HG02642 (cell line): Measurements from ENCODE around the gene ADGRD1.

Source experiments
- ATAC-seq: cut with Tn5 transposase; IDR thresholded peaks from one replicate; pipeline ENCODE4 v1.9.1; 2021; ENCODE audit warnings: mild to moderate bottlenecking; ENCODE audit not compliant: unreplicated experiment, poor library complexity

ADGRD1 gene

GRCh38 chr12:131050463-131051154 lies 96.9 kb downstream of the ADGRD1 start:
- ATAC-seq: no peak

DNA sequence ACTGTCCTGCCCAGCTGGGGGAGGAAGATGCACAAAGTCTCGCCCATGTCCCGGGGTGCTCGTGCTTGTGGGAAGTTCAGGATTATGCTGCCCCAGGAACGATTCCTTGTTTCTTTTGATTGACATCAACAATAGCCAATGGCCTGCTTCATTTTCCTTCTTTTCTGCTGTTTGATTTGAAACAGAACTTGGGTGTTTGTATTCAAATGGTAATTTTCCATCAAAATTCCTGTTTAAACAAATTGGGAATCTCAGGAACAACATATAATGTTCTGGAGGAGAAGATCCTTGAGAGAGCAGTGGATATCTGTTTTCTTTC lies 97.4 kb downstream of the ADGRD1 start:
- no peak for ATAC-seq

GRCh38 chr12:131052063-131052781 lies 98.5 kb downstream of the ADGRD1 start:
- no peak for ATAC-seq

GRCh38 chr12:131052929-131053328 lies 99.2 kb downstream of the ADGRD1 start:
- ATAC-seq: no peak

DNA sequence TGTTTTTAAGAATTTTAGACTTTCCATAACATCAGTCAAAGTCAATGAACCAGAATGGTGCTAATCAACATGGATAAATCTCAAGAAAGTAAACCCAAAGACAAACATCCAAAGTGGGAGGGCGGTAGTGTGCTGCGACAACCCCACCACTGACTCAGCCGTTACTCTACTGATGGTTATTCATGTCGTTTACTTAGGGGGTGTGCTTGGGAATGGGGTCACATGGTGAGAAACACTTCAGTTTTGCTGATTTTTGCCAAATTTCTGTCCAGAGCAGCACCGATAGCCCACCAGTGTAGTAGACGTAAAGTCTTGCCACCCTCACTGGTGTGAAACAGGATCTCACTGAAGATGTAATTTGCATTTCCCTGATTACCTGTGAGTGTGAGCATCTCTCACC lies 99.9 kb downstream of the ADGRD1 start:
- ATAC-seq: no peak

DNA sequence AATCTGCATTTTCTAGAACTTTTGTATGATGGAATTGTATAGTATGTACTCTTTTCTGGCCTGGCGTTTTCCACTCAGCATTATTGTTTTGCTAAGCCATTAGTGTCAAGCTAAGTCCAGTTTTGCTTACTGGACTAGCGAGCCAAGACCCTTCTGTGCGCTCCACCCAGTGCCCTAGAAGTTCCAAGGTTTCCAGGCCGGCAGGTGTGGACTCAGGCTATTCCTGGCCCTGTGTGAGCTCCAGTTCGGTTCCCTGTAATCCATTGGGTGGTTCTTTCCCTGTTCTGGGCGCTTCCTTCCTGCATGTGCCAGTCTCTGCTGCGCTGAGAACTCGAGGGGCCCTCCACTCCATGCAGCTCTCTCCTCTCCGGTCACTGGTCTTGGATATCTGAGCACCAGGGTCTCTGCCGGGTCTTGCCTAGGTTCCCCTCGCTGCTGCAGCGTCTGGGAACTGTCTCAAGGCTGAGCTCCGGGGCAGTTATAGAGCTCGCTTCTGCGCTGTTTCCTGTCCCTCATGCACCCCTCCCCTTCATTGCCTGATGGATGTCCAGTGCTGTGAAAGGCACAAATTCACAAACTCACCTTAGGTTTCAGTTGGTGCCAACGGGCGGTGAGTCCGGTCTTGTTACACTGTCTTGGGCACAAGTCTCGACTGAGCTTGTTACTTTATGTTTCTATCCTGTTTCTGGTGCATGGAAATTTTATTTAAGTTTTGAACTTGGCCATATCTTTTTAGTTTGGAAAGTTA lies 100.8 kb downstream of the ADGRD1 start:
- ATAC-seq: no peak

DNA sequence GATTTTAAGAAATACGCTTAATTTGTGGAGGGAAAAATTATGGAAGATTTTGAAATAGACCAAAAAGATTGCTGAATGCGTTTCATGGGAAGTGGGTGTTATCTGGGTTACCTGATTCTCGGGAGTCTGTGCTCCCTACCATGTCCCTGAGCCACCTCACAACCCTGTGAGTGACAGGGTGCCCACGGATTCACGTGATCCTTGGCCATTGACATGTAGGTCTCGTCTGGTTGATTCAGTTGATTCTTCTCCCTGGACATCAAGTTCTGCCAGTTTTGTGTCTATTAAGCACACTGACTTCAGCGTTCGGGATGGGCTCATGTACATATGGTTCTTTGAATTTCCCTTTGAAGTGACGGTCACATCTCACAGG lies 101.4 kb downstream of the ADGRD1 start:
- no peak for ATAC-seq

DNA sequence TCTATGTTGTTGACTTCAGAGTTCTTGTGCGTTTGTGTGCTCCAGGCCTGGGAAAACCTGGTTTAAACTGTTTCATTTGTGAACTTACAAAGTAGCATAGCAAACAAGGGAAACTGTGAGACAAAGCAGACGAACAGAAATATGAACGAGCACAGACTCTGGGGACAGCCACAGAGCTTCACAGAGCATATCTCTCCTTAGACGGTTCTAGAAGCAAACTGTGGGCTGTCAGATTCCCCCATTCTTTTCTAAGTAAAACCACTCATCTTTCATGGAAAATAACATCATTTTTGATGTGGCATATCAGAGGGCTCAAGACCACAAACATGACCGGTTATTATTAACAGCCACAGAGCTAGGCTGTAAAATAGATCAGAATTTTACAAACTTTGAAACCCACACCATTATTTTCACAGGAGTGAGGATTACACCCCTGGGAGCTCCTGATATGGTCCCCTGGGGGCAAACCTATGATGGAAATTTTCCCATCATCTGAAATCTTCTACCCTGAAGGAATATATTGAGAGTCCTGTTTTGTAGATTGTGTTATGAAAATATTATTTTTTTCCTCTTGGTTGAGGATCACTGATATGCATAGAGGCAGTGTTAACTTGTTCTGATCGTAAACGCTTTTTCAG lies 102.0 kb downstream of the ADGRD1 start:
- no peak for ATAC-seq

GRCh38 chr12:131056626-131057025 lies 102.9 kb downstream of the ADGRD1 start:
- no peak for ATAC-seq

DNA sequence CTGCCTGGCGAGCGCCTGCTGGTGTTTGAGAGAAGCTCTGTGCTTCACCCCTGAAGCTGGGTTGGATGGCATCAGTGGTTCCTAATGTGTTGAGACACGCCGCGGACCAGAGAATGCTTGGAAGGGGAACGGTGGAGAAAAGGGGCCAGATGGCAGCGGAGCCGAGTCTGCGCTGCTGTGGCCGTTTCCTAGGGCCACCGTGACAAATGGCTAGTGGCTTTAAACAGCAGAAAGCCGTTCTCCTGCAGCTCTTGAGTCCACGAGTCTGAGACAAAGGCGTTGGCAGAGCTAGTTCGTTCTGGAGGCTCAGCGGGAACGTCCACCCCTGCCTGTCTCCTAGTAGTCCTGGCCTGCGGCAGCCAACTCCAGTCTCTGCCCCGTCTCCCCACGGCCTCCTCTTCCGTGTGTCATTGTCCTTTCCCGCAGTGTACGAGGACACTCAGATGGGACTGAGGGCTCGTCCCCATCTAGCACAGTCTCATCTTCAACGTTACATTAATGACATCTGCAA lies 103.6 kb downstream of the ADGRD1 start:
- no peak for ATAC-seq

GRCh38 chr12:131057722-131058515 lies 104.2 kb downstream of the ADGRD1 start:
- ATAC-seq: no peak

DNA sequence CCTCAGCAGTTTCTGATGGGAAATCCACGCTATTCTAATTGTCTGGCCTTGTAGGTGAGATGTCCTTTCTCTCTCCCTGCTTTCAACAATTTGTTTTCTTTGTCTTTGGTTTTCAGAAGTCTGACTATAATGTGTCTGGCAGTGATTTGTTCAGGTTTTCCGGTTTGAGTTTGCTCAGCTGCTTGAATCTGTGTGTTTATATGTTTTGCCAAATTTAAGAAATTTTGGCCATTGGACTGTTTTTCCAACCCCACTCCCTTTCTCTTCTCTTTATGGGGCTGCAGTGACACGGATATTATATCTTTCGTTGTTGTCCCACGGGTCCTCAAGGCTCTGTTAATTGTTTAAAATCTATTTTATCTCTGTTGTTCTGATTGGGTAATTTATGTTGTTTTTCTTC lies 105.0 kb downstream of the ADGRD1 start:
- ATAC-seq: no peak

GRCh38 chr12:131060011-131060703 lies 106.5 kb downstream of the ADGRD1 start:
- ATAC-seq: no peak

- ATAC-seq: no peak
These were observed 107.5 kb downstream of the ADGRD1 start for GRCh38 chr12:131061041-131061806.

DNA sequence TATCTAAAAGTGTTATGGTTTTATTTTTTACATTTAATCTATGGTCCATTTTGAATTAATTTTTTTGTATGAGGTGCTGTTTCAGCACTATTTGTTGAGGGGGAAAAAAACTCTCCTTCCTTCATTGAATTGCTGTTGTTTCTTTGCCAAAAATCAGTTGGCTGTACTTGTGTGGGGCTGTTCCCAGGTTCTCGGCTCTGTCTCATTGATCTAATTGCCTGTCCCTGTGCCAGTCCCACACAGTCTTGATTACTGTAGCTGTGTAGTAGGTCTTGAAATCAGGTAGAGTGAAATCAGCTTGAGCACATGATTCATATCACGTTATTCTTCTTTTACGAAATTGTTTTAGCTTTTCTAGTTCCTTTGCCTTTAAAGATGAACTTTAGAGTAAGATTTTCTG lies 109.7 kb downstream of the ADGRD1 start:
- ATAC-seq: no peak

DNA sequence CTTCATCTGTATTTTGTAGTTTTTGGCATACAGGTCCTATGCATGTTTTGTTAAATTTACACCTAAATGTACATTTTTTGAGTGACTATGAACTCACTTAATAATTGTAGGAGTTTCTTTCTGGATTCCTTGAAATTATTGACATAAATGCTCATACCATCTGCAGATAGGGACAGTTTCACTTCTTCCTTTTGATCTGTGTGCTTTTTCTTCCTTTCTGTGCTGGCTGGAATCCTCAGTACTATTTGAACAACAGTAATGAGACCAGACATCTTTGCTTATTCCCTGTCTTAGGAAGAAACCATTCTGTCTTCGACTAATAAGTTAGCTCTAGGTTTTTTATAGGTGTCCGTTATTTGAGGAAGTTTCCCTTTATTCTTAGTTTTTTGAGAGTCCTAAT lies 110.3 kb downstream of the ADGRD1 start:
- no peak for ATAC-seq

- ATAC-seq: no peak
These were observed 111.6 kb downstream of the ADGRD1 start for GRCh38 chr12:131065279-131065678.

DNA sequence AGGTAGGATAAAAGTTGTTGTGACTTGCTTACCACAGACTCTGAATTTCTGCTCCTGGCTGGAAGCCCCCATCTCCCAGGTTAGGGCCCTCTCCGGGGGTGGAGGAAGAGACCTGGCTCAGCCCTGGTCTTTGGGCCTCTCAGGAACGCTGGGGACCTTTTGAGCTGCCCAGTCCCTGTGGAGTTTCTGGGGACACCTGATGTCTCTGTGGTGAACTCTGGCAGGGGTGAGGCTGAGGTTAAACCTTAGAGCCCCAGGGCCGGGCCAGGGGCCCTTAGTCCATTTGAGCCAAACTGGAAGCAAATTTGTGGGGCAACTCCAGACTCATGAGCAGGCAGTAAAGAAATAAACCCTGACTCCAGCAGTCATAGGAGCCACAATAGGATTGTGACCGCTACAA lies 112.1 kb downstream of the ADGRD1 start:
- no peak for ATAC-seq
